RWPE1 (cell line): ENCODE measurements around the gene INPP5K.
"Not testable (repeated sequence)": the region's sequence is repeated elsewhere in the genome, so short reads cannot be mapped to it uniquely, and the experiment has no call there.

Source experiments
- CTCF ChIA-PET: fragments of 350-600 bp; sonication (Branson Sonifier 250); formaldehyde crosslinking; extraction: SDS; loops from one replicate; lab custom pipeline; 2021; lab: Yijun Ruan, JAX
- POLR2A ChIA-PET: fragments of 400-600 bp; formaldehyde crosslinking; extraction: SDS; loops from one replicate; lab custom pipeline; 2020; ENCODE audit warnings: antibody characterized with exemption; ENCODE audit not compliant: low non-redundant PET; lab: Yijun Ruan, JAX
- DNase-seq: peaks from one replicate; pipeline ENCODE4 v3.0.0; 2012; ENCODE audit warnings: low spot score
- H3K27ac ChIP-seq: fragments of 450-650 bp; 2 replicates; pipeline ENCODE4 v1.5.1; 2017
- CTCF ChIP-seq: fragments of 450-650 bp; conservative IDR thresholded peaks from 2 replicates; pipeline ENCODE4 v1.5.1; 2017; ENCODE audit warnings: low read depth, mild to moderate bottlenecking

Gene INPP5K

GRCh38 chr17:1535737-1536136, 19.3 kb upstream of the INPP5K start:
- ChIA-PET CTCF (interaction anchor here (0.7 kb wide), 1 partner anchor 71 kb away, joined by 6 read pairs; no protein-coding TSS in a partner anchor), POLR2A (no interaction called here)
- no peak for DNase-seq
- H3K27ac ChIP-seq: no peak overlapping the region
- TF ChIP-seq CTCF: no peak

GRCh38 chr17:1533661-1534325, 17.4 kb upstream of the INPP5K start:
- no peak for DNase-seq
- ChIA-PET POLR2A (no interaction called here), CTCF (no interaction called here)
- no peak overlapping the region for H3K27ac ChIP-seq
- no peak for TF ChIP-seq CTCF

GRCh38 chr17:1532836-1533602, 16.6 kb upstream of the INPP5K start:
- ChIA-PET POLR2A (interaction anchor here (0.8 kb wide), 1 partner anchor 17 kb away, joined by 3 read pairs; the partner anchor contains the start of gene INPP5K), CTCF (no interaction called here)
- no peak for TF ChIP-seq CTCF
- DNase-seq: no peak
- peak overlapping the region; percentile 21; the same call in 1 of the 2 replicates for H3K27ac ChIP-seq

- DNase-seq: no peak
- POLR2A ChIA-PET: no interaction called here
- peak overlapping the region; percentile 63; the same call in 1 of the 2 replicates for H3K27ac ChIP-seq
- CTCF ChIA-PET: no interaction called here
- TF ChIP-seq CTCF: no peak
These were observed 13.5 kb upstream of the INPP5K start for GRCh38 chr17:1529863-1530262.

GRCh38 chr17:1526876-1527275, 10.5 kb upstream of the INPP5K start:
- POLR2A ChIA-PET, DNase-seq, H3K27ac ChIP-seq, CTCF ChIA-PET: not testable (repeated sequence)

- TF ChIP-seq CTCF: no peak
- DNase-seq: no peak
- ChIA-PET POLR2A (no interaction called here), CTCF (interaction anchor here (0.6 kb wide), 1 partner anchor 52 kb away, joined by 3 read pairs; no protein-coding TSS in a partner anchor)
- H3K27ac ChIP-seq: peak overlapping the region; percentile 3; the same call in 1 of the 2 replicates
These were observed 6.2 kb upstream of the INPP5K start for GRCh38 chr17:1522626-1523025.
